ENCODE data around the gene OR2T2.
"Not testable (repeated sequence)": the region's sequence is repeated elsewhere in the genome, so short reads cannot be mapped to it uniquely, and the experiment has no call there.

OR2T2 gene

DNA sequence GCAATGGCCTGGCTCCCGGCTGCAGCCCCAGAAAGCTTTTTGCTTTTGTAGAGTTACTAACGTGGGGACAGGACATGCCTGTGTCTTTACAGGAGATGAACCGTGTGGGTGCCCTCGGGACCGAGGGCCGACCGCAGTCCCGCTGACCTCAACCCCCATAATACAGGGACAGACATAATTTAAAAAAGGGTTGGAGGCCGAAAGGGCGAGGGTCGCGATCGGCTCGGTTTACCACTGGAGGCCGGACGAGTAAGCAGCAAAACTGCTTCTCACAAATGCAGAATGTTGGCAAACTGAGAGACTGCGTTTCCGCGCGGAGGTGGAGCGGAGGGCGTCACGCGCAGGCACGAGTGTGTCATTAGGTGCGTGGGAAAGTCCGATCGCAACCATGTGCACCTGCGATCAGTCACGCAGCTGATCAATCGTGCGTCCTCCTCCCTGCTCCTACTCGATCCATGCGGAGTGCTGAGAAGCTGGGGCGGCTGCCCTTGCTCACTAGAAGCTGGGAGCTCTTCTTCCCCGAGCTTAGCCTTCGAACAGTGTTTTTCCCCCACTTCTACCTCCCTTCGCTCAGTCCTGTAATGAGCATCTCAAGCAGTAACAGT is 11.5 kb upstream of the OR2T2 start:
- H3K36me3 ChIP-seq (ENCODE audit: insufficient read depth, low read depth, low read length); H3K4me1 ChIP-seq (ENCODE audit: insufficient read depth, low read length); H3K9ac ChIP-seq (ENCODE audit: low read depth, low read length); H3K27me3 ChIP-seq (ENCODE audit: insufficient read depth, low read length); H3K4me3 ChIP-seq (ENCODE audit: low read length); H3K27ac ChIP-seq (ENCODE audit: low read length): not testable (repeated sequence)
- peaks cover 47% of the 10 kb centered on the region for H3K9me3 ChIP-seq (ENCODE audit: insufficient read depth, low read depth, low read length)

DNA sequence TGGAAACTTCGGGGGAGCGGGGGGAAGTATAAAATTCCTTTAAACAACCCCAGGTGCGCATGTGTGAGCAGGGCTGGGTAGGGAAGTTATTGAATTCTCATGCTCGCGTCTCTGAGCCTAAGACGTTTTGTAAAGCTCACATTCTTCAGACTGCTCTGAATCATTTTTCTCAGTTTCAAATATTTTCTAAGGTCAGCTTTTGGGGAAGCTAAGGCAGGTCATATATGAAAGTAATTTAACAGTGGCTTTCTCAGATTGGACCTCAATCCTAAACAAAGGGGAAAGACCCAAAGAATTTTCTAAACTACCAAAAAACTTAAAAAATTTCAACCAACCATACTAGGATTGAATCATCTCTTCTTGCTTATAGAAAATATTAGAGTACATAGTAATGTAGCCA is 10.5 kb upstream of the OR2T2 start:
- not testable (repeated sequence) for H3K4me3 ChIP-seq (ENCODE audit: low read length); H3K36me3 ChIP-seq (ENCODE audit: insufficient read depth, low read depth, low read length); H3K4me1 ChIP-seq (ENCODE audit: insufficient read depth, low read length); H3K27me3 ChIP-seq (ENCODE audit: insufficient read depth, low read length); H3K9ac ChIP-seq (ENCODE audit: low read depth, low read length); H3K27ac ChIP-seq (ENCODE audit: low read length)
- H3K9me3 ChIP-seq (ENCODE audit: insufficient read depth, low read depth, low read length) = peaks cover 54% of the 10 kb centered on the region

DNA sequence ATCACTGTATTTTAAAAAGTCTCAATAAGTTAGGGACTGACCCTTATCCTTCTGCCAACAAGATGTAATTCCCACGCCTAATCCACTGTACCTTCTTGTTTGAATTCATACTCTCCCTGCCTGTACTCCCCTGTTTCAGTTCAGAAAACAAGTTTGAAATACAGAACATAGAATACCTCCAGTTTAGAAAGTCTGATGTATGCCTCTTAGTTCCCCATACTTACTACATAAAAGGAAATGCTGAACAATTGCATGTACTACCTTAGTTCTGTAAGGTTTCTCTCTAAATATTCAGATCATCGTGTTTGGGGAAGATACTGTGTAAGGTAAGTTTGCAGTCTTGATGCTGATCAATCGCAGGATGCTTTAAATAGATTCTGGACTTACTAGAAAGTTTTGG is 9.1 kb upstream of the OR2T2 start:
- not testable (repeated sequence) for H3K9ac ChIP-seq (ENCODE audit: low read depth, low read length); H3K27me3 ChIP-seq (ENCODE audit: insufficient read depth, low read length); H3K4me1 ChIP-seq (ENCODE audit: insufficient read depth, low read length); H3K36me3 ChIP-seq (ENCODE audit: insufficient read depth, low read depth, low read length); H3K27ac ChIP-seq (ENCODE audit: low read length); H3K4me3 ChIP-seq (ENCODE audit: low read length)
- peaks cover 54% of the 10 kb centered on the region for H3K9me3 ChIP-seq (ENCODE audit: insufficient read depth, low read depth, low read length)

DNA sequence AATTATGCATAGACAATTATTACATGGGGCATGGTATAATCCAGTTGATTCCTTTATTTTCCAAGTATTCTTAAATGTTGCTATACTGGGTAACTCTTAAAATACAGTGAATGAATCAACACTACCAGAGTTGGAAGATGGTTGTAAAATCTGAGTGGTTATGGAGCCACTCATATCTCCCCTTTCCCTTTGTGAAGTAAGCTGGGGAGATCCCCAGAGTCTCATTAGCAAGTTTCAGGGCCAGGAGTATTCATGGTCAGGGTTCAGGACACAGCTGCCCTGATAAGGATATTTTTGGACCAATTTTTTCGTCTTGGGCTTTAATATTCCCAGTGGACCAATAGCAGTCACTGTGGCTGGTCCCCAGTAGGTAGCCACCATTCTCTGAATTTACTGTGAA is 6.8 kb upstream of the OR2T2 start:
- not testable (repeated sequence) for H3K36me3 ChIP-seq (ENCODE audit: insufficient read depth, low read depth, low read length); H3K4me1 ChIP-seq (ENCODE audit: insufficient read depth, low read length); H3K27ac ChIP-seq (ENCODE audit: low read length); H3K9ac ChIP-seq (ENCODE audit: low read depth, low read length); H3K4me3 ChIP-seq (ENCODE audit: low read length); H3K27me3 ChIP-seq (ENCODE audit: insufficient read depth, low read length)
- peaks cover 45% of the 10 kb centered on the region for H3K9me3 ChIP-seq (ENCODE audit: insufficient read depth, low read depth, low read length)

DNA sequence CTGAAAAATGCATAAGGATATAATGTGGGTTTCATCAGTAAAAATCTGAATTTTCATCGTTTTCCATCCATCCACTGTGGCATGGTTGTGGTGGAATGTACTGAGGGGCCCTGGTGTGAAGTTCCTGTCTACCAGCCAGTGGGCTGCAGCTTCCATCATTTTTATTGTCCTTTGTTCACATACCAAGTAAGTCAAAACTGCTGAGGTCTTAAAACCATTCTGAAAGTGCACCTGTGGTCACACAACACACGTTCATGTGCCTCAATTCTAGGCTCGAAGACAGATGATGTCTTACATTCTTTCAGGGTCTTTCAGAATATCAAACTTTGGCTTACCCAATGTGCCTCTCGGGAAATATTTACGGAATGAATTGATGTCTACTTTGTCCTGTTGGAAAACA is 6.2 kb upstream of the OR2T2 start:
- not testable (repeated sequence) for H3K9ac ChIP-seq (ENCODE audit: low read depth, low read length); H3K27ac ChIP-seq (ENCODE audit: low read length); H3K27me3 ChIP-seq (ENCODE audit: insufficient read depth, low read length); H3K4me3 ChIP-seq (ENCODE audit: low read length); H3K4me1 ChIP-seq (ENCODE audit: insufficient read depth, low read length); H3K36me3 ChIP-seq (ENCODE audit: insufficient read depth, low read depth, low read length)
- peaks cover 48% of the 10 kb centered on the region for H3K9me3 ChIP-seq (ENCODE audit: insufficient read depth, low read depth, low read length)

DNA sequence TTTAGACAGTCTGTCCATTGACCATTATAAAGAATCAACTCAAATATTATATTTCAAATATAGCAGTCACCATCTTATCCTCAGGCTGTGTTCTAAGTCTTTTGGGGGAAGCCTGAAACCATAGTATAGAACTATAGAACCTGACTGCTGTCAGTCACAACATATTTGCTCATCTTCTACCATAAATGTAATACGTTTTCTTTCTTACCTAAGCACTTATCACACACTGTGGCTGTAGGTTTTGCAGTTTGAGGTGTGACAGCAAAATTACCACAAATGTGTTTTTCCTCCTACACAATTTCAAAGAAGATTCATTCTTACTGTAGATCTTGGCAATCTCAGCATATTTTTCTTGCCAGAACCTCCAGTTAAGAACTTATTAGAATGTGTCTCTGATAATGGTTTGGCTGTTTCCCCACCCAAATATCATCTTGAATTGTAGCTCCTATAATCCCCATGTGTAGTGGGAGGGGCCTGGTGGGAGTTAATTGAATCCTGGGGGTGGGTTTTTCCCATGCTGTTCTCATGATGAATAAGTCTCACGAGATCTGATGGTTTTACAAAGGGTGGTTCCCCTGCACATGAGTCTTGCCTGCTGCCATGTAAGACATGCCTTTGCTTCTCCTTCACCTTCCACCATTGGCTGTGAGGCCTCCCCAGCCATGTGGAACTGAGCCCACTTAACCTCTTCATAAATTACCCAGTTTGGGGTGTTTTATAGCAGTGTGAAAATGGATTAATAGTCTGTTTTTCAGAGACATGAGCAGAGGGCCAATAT is 2.7 kb upstream of the OR2T2 start:
- H3K36me3 ChIP-seq (ENCODE audit: insufficient read depth, low read depth, low read length); H3K4me1 ChIP-seq (ENCODE audit: insufficient read depth, low read length); H3K4me3 ChIP-seq (ENCODE audit: low read length); H3K9ac ChIP-seq (ENCODE audit: low read depth, low read length); H3K27ac ChIP-seq (ENCODE audit: low read length); H3K27me3 ChIP-seq (ENCODE audit: insufficient read depth, low read length): not testable (repeated sequence)
- peaks cover 66% of the 10 kb centered on the region for H3K9me3 ChIP-seq (ENCODE audit: insufficient read depth, low read depth, low read length)

DNA sequence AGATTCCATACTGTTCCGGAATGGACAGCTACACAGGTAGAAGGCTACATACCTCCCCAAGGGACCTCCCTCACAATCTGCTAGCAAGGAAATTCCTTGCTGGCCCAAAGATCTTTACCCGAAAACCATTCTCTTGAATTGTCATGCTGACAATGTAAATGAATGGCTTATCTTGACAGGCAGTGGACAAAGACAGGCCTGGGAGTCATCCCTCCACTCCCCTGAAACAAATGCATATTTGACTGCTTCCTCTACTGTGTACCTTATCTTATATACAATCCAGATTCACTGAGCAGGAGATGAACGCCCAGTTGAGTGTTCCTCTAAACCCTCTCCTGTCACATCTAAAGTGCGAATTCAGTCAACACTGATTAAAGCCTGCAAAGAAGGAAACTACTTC is 834 bp upstream of the OR2T2 start:
- peaks cover 55% of the 10 kb centered on the region for H3K9me3 ChIP-seq (ENCODE audit: insufficient read depth, low read depth, low read length)
- H3K4me1 ChIP-seq (ENCODE audit: insufficient read depth, low read length); H3K27me3 ChIP-seq (ENCODE audit: insufficient read depth, low read length); H3K36me3 ChIP-seq (ENCODE audit: insufficient read depth, low read depth, low read length); H3K4me3 ChIP-seq (ENCODE audit: low read length); H3K9ac ChIP-seq (ENCODE audit: low read depth, low read length); H3K27ac ChIP-seq (ENCODE audit: low read length): not testable (repeated sequence)

DNA sequence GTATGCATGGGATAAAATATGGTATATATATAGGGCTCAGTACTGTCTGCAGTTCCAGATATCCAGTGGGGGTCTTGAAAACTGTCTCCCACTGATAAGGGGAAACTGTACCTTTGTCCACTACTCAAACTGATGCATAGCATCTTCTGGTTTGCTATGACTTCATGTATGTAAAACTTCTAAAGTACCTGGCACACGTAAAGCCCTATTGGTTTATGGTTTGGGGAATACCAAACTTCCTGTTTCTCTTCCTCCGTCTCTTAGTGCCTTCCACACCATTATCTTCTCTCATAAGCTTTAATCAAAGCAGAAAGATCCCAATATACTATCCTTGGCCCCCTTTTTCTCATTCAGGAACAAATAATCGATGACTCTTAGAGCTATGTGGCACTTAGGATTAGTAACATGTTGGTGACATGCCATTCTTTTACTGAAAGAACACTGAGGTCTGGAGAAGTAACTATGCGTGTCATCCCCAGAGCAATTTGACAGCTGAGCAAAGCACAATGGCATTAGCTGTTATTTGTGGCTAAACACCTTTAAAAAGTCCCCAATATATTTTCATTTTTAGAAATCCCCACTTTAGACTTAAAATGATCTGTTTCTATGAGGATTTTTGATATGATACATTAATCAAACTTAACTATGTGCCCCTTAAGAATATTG is 3.1 kb downstream of the OR2T2 start:
- H3K9me3 ChIP-seq (ENCODE audit: insufficient read depth, low read depth, low read length) = peaks cover 35% of the 10 kb centered on the region
- H3K4me3 ChIP-seq (ENCODE audit: low read length); H3K36me3 ChIP-seq (ENCODE audit: insufficient read depth, low read depth, low read length); H3K27me3 ChIP-seq (ENCODE audit: insufficient read depth, low read length); H3K4me1 ChIP-seq (ENCODE audit: insufficient read depth, low read length); H3K27ac ChIP-seq (ENCODE audit: low read length); H3K9ac ChIP-seq (ENCODE audit: low read depth, low read length): not testable (repeated sequence)

DNA sequence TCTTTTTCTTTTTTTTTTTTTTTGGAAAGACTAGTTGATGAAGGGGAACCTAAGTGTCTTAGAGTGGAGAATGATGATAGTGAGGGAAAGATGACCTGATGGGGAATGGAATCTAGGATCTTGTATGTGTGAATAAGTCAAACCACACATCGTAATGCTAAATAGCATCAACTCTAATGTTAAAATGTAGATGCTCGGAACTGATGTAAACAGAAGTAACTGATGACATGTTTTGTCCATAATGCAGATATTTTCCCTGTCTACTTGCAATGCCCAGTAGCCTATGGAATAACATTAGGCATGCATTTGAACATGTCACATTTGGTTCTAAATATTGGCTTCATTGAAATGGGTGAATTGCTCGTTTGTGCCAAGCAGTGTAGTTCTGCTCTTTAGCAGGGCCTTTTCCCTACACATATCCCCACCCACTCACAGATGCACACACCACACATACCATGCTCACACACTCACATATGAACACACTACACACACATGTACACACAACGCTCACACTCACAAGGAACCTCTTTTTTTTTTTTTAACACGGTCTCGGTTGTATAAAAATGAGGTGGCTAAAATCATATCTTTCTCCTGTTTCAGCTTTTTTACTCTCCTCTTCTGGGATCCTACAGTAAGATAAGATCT is 4.5 kb downstream of the OR2T2 start:
- H3K4me1 ChIP-seq (ENCODE audit: insufficient read depth, low read length); H3K27ac ChIP-seq (ENCODE audit: low read length); H3K9ac ChIP-seq (ENCODE audit: low read depth, low read length); H3K36me3 ChIP-seq (ENCODE audit: insufficient read depth, low read depth, low read length); H3K4me3 ChIP-seq (ENCODE audit: low read length); H3K27me3 ChIP-seq (ENCODE audit: insufficient read depth, low read length): not testable (repeated sequence)
- H3K9me3 ChIP-seq (ENCODE audit: insufficient read depth, low read depth, low read length) = peaks cover 21% of the 10 kb centered on the region

DNA sequence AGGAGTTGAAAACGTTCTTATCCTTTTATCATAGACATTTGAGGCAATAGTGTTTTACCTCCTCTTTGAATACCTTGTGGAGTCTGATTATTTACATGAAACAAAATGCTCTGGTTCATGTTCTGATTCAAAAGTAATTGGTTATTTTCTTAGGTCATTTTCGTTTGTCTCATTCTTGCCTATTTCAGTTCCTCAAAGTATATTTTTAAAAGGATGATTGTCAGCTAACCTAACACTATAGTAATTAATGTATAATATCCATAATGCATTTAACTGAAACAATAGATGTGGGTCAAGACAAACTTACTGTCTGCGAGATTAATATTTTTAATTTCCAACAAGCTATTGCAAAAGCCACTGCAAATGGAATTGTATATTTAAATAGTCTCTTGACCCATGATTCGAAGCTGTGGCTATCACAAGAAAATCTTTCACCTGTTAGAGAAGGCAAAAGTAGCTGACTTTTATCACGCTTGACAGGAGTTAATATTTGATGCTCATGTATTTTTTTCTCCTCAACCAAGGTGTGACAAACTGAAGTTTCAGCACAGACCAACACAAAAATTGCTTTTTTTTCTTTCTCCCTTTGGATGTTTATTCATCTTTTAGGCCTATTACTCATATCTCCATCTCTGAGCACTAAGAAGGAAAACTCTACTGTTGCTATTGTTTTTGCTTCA is 5.2 kb downstream of the OR2T2 start:
- peaks cover 17% of the 10 kb centered on the region for H3K9me3 ChIP-seq (ENCODE audit: insufficient read depth, low read depth, low read length)
- not testable (repeated sequence) for H3K36me3 ChIP-seq (ENCODE audit: insufficient read depth, low read depth, low read length); H3K27me3 ChIP-seq (ENCODE audit: insufficient read depth, low read length); H3K4me3 ChIP-seq (ENCODE audit: low read length); H3K27ac ChIP-seq (ENCODE audit: low read length); H3K4me1 ChIP-seq (ENCODE audit: insufficient read depth, low read length); H3K9ac ChIP-seq (ENCODE audit: low read depth, low read length)

DNA sequence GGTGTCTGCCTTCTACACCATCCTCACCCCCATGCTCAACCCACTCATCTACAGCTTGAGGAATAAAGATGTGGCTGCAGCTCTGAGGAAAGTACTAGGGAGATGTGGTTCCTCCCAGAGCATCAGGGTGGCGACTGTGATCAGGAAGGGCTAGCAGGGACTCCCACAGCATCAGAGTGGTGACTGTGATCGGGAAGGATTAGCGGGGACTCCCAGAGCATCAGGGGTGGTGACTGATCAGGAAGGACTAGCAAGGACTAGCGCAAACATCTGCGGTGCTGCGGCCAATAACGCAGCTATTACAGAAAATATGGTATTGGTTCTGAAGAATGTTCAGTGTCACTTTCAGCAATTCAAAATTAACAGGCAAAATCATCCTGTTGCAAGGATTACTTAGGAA is 8.2 kb downstream of the OR2T2 start:
- not testable (repeated sequence) for H3K36me3 ChIP-seq (ENCODE audit: insufficient read depth, low read depth, low read length); H3K9ac ChIP-seq (ENCODE audit: low read depth, low read length); H3K27ac ChIP-seq (ENCODE audit: low read length); H3K4me3 ChIP-seq (ENCODE audit: low read length); H3K27me3 ChIP-seq (ENCODE audit: insufficient read depth, low read length); H3K4me1 ChIP-seq (ENCODE audit: insufficient read depth, low read length)
- peaks cover 17% of the 10 kb centered on the region; the same call in 1 of the 2 replicates for H3K9me3 ChIP-seq (ENCODE audit: insufficient read depth, low read depth, low read length)
